ENCODE results near the gene HABP4. TPM values are rescaled to one million over a fixed set of nuclear protein-coding genes. Genes with fewer than 3 reads are reported as not detected.

HABP4 gene
- total RNA-seq, 1 experiment from 2014 or later: 21.0 TPM

GRCh38 chr9:96467784-96468183, 17.8 kb downstream of the HABP4 start:
- H3K4me3 ChIP-seq (replicated peaks in 1 of 2; ENCODE audit: low read depth in 1 of 2, low read length in 2 of 2): no peak overlapping the region
- H3K9ac ChIP-seq (ENCODE audit: low read length): no peak overlapping the region
- no TSS peak for BruUV-seq (replicated peaks)
- DNase-seq (ENCODE audit: low read depth, low spot score): no peak
- H3K27me3 ChIP-seq (ENCODE audit: insufficient read depth, low read length): no peaks in the 10 kb centered on the region
- no peak overlapping the region for H3K4me2 ChIP-seq (ENCODE audit: low read length)
- no peak for ATAC-seq
- ChIA-PET POLR2A (no interaction called here), CTCF (no interaction called here), RAD21 (ENCODE audit: low non-redundant PET in 1 of 2, low total read pairs in 2 of 2, uncharacterized antibody in 2 of 2, unreplicated experiment in 2 of 2) (interaction anchor here in 1 of 2 experiments (0.7 kb wide), 1 partner anchor 10 kb away, joined by 3 read pairs; no protein-coding TSS in a partner anchor)
- intact Hi-C loops (cut with micrococcal nuclease): no loop called here
- H3K79me2 ChIP-seq (ENCODE audit: insufficient read depth, low read length): no peaks in the 10 kb centered on the region
- TF ChIP-seq JUND (IDR thresholded peaks at IDR 0.05): no peak
- no peak for TF ChIP-seq FOSL1 (IDR thresholded peaks at IDR 0.05; ENCODE audit: low read depth)
- no peak for TF ChIP-seq SRF (IDR thresholded peaks at IDR 0.05; ENCODE audit: low read depth)
- no peak for TF ChIP-seq ZNF274 (IDR thresholded peaks at IDR 0.05; ENCODE audit: low read depth, low read length)
- no peak for TF ChIP-seq YY1 (IDR thresholded peaks at IDR 0.05; ENCODE audit: extremely low read depth, insufficient replicate concordance, low read depth, low read length)
- TF ChIP-seq CEBPB (IDR thresholded peaks at IDR 0.05; ENCODE audit: low read depth): no peak
- TF ChIP-seq CBX3 (IDR thresholded peaks at IDR 0.05; ENCODE audit: low read depth): no peak
- no peak for TF ChIP-seq SP1 (IDR thresholded peaks at IDR 0.05; ENCODE audit: low read depth)
- no peak for TF ChIP-seq RAD21 (IDR thresholded peaks at IDR 0.05; ENCODE audit: low read depth)
- TF ChIP-seq EZH2 (IDR thresholded peaks at IDR 0.05): no peak
- no peak for TF ChIP-seq ELF1 (IDR thresholded peaks at IDR 0.05; ENCODE audit: borderline replicate concordance, low read depth)
- no peak for TF ChIP-seq ZFX (IDR thresholded peaks at IDR 0.05)
- TF ChIP-seq, protein P1, sequence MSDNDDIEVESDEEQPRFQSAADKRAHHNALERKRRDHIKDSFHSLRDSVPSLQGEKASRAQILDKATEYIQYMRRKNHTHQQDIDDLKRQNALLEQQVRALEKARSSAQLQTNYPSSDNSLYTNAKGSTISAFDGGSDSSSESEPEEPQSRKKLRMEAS (IDR thresholded peaks at IDR 0.05): no peak
- TF ChIP-seq POLR2A (IDR thresholded peaks at IDR 0.05; ENCODE audit: borderline replicate concordance, extremely low read depth, insufficient read depth, insufficient read length): no peak
- no peak for TF ChIP-seq POLR2AphosphoS5 (IDR thresholded peaks at IDR 0.05; ENCODE audit: low read depth, low read length)
- H2AFZ ChIP-seq (ENCODE audit: low read depth, low read length, poor library complexity, severe bottlenecking): no peak overlapping the region
- H4K20me1 ChIP-seq (ENCODE audit: insufficient read depth): no peaks in the 10 kb centered on the region
- H3K27ac ChIP-seq (ENCODE audit: low read depth, low read length): no peak overlapping the region
- H3K4me1 ChIP-seq (ENCODE audit: control insufficient read depth in 1 of 2, insufficient read depth in 2 of 2, low read length in 2 of 2): no peaks in the 10 kb centered on the region
- H3K9me3 ChIP-seq (ENCODE audit: control insufficient read depth in 1 of 2, insufficient read depth in 1 of 2, low read depth in 1 of 2, low read length in 2 of 2): no peaks in the 10 kb centered on the region
- H3K9me2 ChIP-seq (ENCODE audit: insufficient read depth): no peaks in the 10 kb centered on the region
- peaks cover 0 to 10% of the 10 kb centered on the region in 2 experiments; a peak in 3 of 4 replicates for H3K36me3 ChIP-seq (ENCODE audit: control insufficient read depth in 1 of 2, insufficient read depth in 2 of 2, low read length in 2 of 2)

All from HCT116 (cell line).